ENCODE measurements around the gene BORCS8. TPM values are rescaled to one million over a fixed set of nuclear protein-coding genes. Genes with fewer than 3 reads are reported as not detected.

The BORCS8 gene
- total and polyA plus RNA-seq, 2 of the 4 experiments (the other 2 are of a cell fraction), result 16.7 to 33.9 TPM

DNA sequence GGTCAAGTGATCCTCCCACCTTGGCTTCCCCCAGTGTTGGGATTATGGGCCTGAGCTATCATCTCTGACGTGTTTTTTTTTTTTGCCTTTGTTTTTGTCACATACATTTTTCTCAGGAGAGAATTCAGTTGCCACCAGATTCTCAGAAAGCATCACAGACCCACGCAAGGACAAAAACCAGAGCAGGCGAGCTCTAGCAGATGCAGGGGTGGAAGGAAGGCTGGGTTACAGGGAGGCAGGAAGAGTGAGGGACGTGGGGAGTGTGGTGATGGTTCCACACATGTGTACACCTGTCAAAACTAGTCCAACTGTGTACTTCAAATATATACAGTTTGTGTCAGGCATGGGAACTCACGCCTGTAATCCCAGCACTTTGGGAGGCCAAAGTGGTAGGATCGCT lies 58.0 kb downstream of the BORCS8 start:
- in situ Hi-C loops (cut with MboI; ENCODE audit: low sequenced_read_pairs) (no loop called here), dilution Hi-C loops (cut with HindIII; ENCODE audit: low sequenced_read_pairs, unreplicated experiment) (no loop called here), intact Hi-C loops (cut with micrococcal nuclease) (no loop called here)
- H3K9me1 ChIP-seq (ENCODE audit: insufficient read depth, low read length), result no peaks in the 10 kb centered on the region
- no peak overlapping the region for H3K9ac ChIP-seq (ENCODE audit: low read depth, low read length)
- no peak overlapping the region for H3K4me3 ChIP-seq (ENCODE audit: insufficient read depth, low read depth, low read length)
- H4K8ac ChIP-seq (ENCODE audit: low read depth in 2 of 2, low read length in 2 of 2), result no peak overlapping the region
- TF ChIP-seq, protein P1, sequence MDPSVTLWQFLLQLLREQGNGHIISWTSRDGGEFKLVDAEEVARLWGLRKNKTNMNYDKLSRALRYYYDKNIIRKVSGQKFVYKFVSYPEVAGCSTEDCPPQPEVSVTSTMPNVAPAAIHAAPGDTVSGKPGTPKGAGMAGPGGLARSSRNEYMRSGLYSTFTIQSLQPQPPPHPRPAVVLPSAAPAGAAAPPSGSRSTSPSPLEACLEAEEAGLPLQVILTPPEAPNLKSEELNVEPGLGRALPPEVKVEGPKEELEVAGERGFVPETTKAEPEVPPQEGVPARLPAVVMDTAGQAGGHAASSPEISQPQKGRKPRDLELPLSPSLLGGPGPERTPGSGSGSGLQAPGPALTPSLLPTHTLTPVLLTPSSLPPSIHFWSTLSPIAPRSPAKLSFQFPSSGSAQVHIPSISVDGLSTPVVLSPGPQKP (IDR thresholded peaks at IDR 0.05; ENCODE audit: borderline replicate concordance, low read depth, low read length), result no peak
- TF ChIP-seq RAD21 (IDR thresholded peaks at IDR 0.05; ENCODE audit: low read length) (no peak), BHLHE40 (IDR thresholded peaks at IDR 0.05; ENCODE audit: low read depth, low read length) (no peak), CHD1 (IDR thresholded peaks at IDR 0.05; ENCODE audit: low read depth, low read length) (no peak), MXI1 (IDR thresholded peaks at IDR 0.05; ENCODE audit: borderline replicate concordance, low read depth, low read length) (no peak), CEBPB (IDR thresholded peaks at IDR 0.05; ENCODE audit: low read depth, low read length) (no peak), RFX5 (IDR thresholded peaks at IDR 0.05; ENCODE audit: low read depth, low read length) (no peak)
- no peak overlapping the region for H4K5ac ChIP-seq (ENCODE audit: low read depth, low read length)
- no peak overlapping the region for H3K27ac ChIP-seq (ENCODE audit: insufficient read depth, low read length)
- H2BK5ac ChIP-seq (ENCODE audit: low read depth, low read length, poor library complexity, severe bottlenecking), result no peak overlapping the region
- H3K36me3 ChIP-seq (ENCODE audit: control insufficient read depth, insufficient read depth, low read length), result peaks cover 6% of the 10 kb centered on the region
- H2BK15ac ChIP-seq (ENCODE audit: low read depth, low read length), result no peak overlapping the region
- no peak overlapping the region for H2BK120ac ChIP-seq (ENCODE audit: low read depth, low read length)
- H3K18ac ChIP-seq (ENCODE audit: low read depth, low read length), result no peak overlapping the region
- no peak overlapping the region for H2AFZ ChIP-seq (replicated peaks; ENCODE audit: low read length, poor library complexity)
- H4K91ac ChIP-seq (ENCODE audit: insufficient read depth, low read depth, low read length), result no peak overlapping the region
- no peak overlapping the region for H2AK9ac ChIP-seq (replicated peaks; ENCODE audit: low read depth, low read length, poor library complexity)
- H3K14ac ChIP-seq (replicated peaks; ENCODE audit: low read depth, low read length), result no peak overlapping the region
- CTCF ChIA-PET, result interaction anchor here (0.7 kb wide), 1 partner anchor 13 kb away, joined by 4 read pairs; no protein-coding TSS in a partner anchor
- H4K20me1 ChIP-seq (ENCODE audit: insufficient read depth, low read length), result peaks cover 7% of the 10 kb centered on the region
- WGBS, 2 experiments (ENCODE audit: extremely low coverage in 2 of 2, insufficient read length in 1 of 2), result no CpG with 5 or more reads among the region's 6 CpGs
- H2AK5ac ChIP-seq (ENCODE audit: low read depth, low read length), result no peak overlapping the region
- no peak for DNase-seq
- no peak overlapping the region for H2BK20ac ChIP-seq (ENCODE audit: low read depth, low read length)
- H3K9me3 ChIP-seq (ENCODE audit: control insufficient read depth, insufficient read depth, low read length), result peaks cover 11% of the 10 kb centered on the region
- peaks cover 8 to 22% of the 10 kb centered on the region in 2 experiments; a peak in 3 of 4 replicates for H3K79me1 ChIP-seq (ENCODE audit: low read depth in 1 of 2, low read length in 2 of 2)
- no peak overlapping the region for H3K4ac ChIP-seq (ENCODE audit: low read depth, low read length)
- H3K4me1 ChIP-seq (ENCODE audit: control insufficient read depth, insufficient read depth, low read length), result peaks cover 6% of the 10 kb centered on the region; the same call in 1 of the 2 replicates
- no peak overlapping the region for H3K4me2 ChIP-seq (ENCODE audit: low read depth, low read length)
- POLR2A ChIA-PET (ENCODE audit: unreplicated experiment), result no interaction called here
- no peak for ATAC-seq (ENCODE audit: low read depth)
- no peaks in the 10 kb centered on the region for H3K27me3 ChIP-seq (ENCODE audit: control insufficient read depth, insufficient read depth, low read length)
- H3K23ac ChIP-seq (ENCODE audit: low read depth, low read length), result no peak overlapping the region
- H3K56ac ChIP-seq (ENCODE audit: extremely low read depth, insufficient read depth, low read length), result no peak overlapping the region
- BruUV-seq (replicated peaks), result no TSS peak

All from IMR-90 (cell line).